Measurements from ENCODE around the gene TAF13. TPM values are rescaled to one million over a fixed set of nuclear protein-coding genes. Genes with fewer than 3 reads are reported as not detected.

Gene TAF13
- total RNA-seq, 3 donors from 2014 or later, result 35.7 to 52.8 (median 36.5) TPM

- intact Hi-C loops (cut with DNase I, micrococcal nuclease), result no loop called here
- H3K9me3 ChIP-seq, result no peaks in the 10 kb centered on the region
- no peaks in the 10 kb centered on the region for H3K4me1 ChIP-seq (ENCODE audit: low read depth)
- DNase-seq (no peak), ATAC-seq (no peak)
- H3K36me3 ChIP-seq (ENCODE audit: low read depth), result no peaks in the 10 kb centered on the region
- TF ChIP-seq CTCF (IDR thresholded peaks at IDR 0.05), result no peak
- no peak overlapping the region for H3K4me3 ChIP-seq
These were observed 25.4 kb downstream of the TAF13 start for GRCh38 chr1:109050228-109050995.

- no peaks in the 10 kb centered on the region for H3K9me3 ChIP-seq
- ATAC-seq (no peak), DNase-seq (no peak)
- H3K4me3 ChIP-seq, result no peak overlapping the region
- intact Hi-C loops (cut with DNase I, micrococcal nuclease), result no loop called here
- no peaks in the 10 kb centered on the region for H3K4me1 ChIP-seq (ENCODE audit: low read depth)
- no peaks in the 10 kb centered on the region for H3K36me3 ChIP-seq (ENCODE audit: low read depth)
- TF ChIP-seq CTCF (IDR thresholded peaks at IDR 0.05), result no peak
These were observed 27.5 kb downstream of the TAF13 start for GRCh38 chr1:109048335-109048734.

- DNase-seq (no peak), ATAC-seq (no peak)
- Histone ChIP-seq H3K36me3 (ENCODE audit: low read depth) (no peaks in the 10 kb centered on the region), H3K9me3 (no peaks in the 10 kb centered on the region), H3K4me3 (no peak overlapping the region), H3K4me1 (ENCODE audit: low read depth) (no peaks in the 10 kb centered on the region)
- no peak for TF ChIP-seq CTCF (IDR thresholded peaks at IDR 0.05)
- intact Hi-C loops (cut with DNase I, micrococcal nuclease), result no loop called here
These were observed 28.5 kb downstream of the TAF13 start for GRCh38 chr1:109047339-109047738.

GRCh38 chr1:109046671-109047070, 29.1 kb downstream of the TAF13 start:
- DNase-seq (no peak), ATAC-seq (no peak)
- intact Hi-C loops (cut with DNase I, micrococcal nuclease), result no loop called here
- Histone ChIP-seq H3K9me3 (no peaks in the 10 kb centered on the region), H3K36me3 (ENCODE audit: low read depth) (no peaks in the 10 kb centered on the region), H3K4me3 (no peak overlapping the region), H3K4me1 (ENCODE audit: low read depth) (no peaks in the 10 kb centered on the region)
- TF ChIP-seq CTCF (IDR thresholded peaks at IDR 0.05), result no peak

- DNase-seq (no peak), ATAC-seq (no peak)
- no peak for TF ChIP-seq CTCF (IDR thresholded peaks at IDR 0.05)
- no peak overlapping the region for H3K4me3 ChIP-seq
- peaks cover 2% of the 10 kb centered on the region for H3K4me1 ChIP-seq (ENCODE audit: low read depth)
- no peaks in the 10 kb centered on the region for H3K36me3 ChIP-seq (ENCODE audit: low read depth)
- intact Hi-C loops (cut with DNase I, micrococcal nuclease), result no loop called here
- H3K9me3 ChIP-seq, result no peaks in the 10 kb centered on the region
These were observed 30.2 kb downstream of the TAF13 start for GRCh38 chr1:109045595-109045994.

Measured in mucosa of descending colon (tissue), 3 donors.